ENCODE results near the gene MRTO4. TPM values are rescaled to one million over a fixed set of nuclear protein-coding genes. Genes with fewer than 3 reads are reported as not detected.
"Not testable (repeated sequence)": the region's sequence is repeated elsewhere in the genome, so short reads cannot be mapped to it uniquely, and the experiment has no call there.

The MRTO4 gene
- total and polyA plus RNA-seq, 2 experiments from 2014 or later, result 20.8 to 24.9 TPM

DNA sequence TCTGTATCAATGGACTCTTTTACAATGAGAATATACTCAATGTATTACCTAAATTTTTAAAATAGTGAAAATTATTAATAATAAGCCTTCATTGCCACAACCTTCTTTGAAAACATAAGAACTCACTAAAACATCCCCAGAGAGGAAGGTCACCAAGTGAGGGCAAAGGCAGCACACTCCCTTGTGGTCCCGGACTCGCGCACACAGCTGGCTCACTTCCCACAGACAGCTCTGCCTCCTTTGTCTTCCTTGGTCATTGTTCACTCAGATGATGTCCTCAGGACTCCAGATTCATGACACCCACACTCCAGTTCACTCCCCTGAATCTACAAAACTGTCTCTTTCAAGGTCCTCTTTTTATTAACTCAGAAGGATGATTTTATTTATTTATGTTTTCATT, 22.4 kb upstream of the MRTO4 start:
- H3K27ac ChIP-seq, result peak overlapping the region; percentile 43

DNA sequence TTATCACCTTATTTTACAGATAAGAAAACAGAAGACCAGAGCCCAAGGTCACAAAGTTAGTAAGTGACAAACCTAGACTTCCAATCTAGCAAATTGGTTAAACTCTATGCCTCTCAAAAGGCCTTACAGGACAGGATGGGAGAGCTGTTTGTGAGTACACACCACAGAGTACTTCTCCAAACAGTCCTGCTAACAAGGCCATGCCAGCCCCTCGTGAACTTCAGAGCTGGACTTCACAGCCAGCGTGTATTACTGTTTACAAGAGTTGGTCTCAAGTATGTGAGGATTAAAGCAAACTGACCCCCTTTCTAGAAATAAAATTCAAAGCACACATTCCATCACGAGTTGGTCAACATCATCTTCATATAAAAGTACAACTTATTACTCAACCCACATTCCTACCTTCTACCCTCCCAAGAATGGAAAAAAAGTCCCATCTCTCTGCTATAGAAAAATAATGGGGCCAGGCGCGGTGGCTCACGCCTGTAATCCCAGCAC, 21.7 kb upstream of the MRTO4 start:
- Histone ChIP-seq H3K4me1 (ENCODE audit: insufficient read depth) (peaks cover 7% of the 10 kb centered on the region), H3K9me2 (replicated peaks; ENCODE audit: insufficient read depth) (no peaks in the 10 kb centered on the region), H3K27me3 (no peaks in the 10 kb centered on the region), H3K79me2 (no peaks in the 10 kb centered on the region), H3K4me3 (no peak overlapping the region), H3K27ac (peak overlapping the region; percentile 43), H4K20me1 (ENCODE audit: insufficient read depth, poor library complexity, severe bottlenecking) (no peaks in the 10 kb centered on the region), H2AFZ (no peak overlapping the region), H3K9me3 (ENCODE audit: low read depth) (no peaks in the 10 kb centered on the region), H3K4me2 (no peak overlapping the region), H3K36me3 (replicated peaks; ENCODE audit: insufficient read depth, low read depth) (peaks cover 3% of the 10 kb centered on the region)
- TF ChIP-seq, protein P1, sequence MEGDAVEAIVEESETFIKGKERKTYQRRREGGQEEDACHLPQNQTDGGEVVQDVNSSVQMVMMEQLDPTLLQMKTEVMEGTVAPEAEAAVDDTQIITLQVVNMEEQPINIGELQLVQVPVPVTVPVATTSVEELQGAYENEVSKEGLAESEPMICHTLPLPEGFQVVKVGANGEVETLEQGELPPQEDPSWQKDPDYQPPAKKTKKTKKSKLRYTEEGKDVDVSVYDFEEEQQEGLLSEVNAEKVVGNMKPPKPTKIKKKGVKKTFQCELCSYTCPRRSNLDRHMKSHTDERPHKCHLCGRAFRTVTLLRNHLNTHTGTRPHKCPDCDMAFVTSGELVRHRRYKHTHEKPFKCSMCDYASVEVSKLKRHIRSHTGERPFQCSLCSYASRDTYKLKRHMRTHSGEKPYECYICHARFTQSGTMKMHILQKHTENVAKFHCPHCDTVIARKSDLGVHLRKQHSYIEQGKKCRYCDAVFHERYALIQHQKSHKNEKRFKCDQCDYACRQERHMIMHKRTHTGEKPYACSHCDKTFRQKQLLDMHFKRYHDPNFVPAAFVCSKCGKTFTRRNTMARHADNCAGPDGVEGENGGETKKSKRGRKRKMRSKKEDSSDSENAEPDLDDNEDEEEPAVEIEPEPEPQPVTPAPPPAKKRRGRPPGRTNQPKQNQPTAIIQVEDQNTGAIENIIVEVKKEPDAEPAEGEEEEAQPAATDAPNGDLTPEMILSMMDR (IDR thresholded peaks at IDR 0.05; ENCODE audit: poor library complexity), result no peak
- TF ChIP-seq EZH2phosphoT487 (IDR thresholded peaks at IDR 0.05; ENCODE audit: low read depth, severe bottlenecking, unreplicated experiment), result no peak
- no peak for TF ChIP-seq EZH2 (IDR thresholded peaks at IDR 0.05; ENCODE audit: borderline replicate concordance)
- 82% methylated on average over 6 of the region's 6 CpGs for WGBS (ENCODE audit: low lambda C conversion rate, missing lambda C conversion rate)
- no peak for DNase-seq (ENCODE audit: low spot score)

More for the DNA sequence above, 22.4 kb upstream of the MRTO4 start:
- DNase-seq (ENCODE audit: low spot score), result no peak
- no peaks in the 10 kb centered on the region for H4K20me1 ChIP-seq (ENCODE audit: insufficient read depth, poor library complexity, severe bottlenecking)
- H3K9me2 ChIP-seq (replicated peaks; ENCODE audit: insufficient read depth), result no peaks in the 10 kb centered on the region
- peaks cover 3% of the 10 kb centered on the region for H3K36me3 ChIP-seq (replicated peaks; ENCODE audit: insufficient read depth, low read depth)
- no peak overlapping the region for H2AFZ ChIP-seq
- H3K79me2 ChIP-seq, result no peaks in the 10 kb centered on the region
- WGBS (ENCODE audit: low lambda C conversion rate, missing lambda C conversion rate), result 93% methylated on average over 3 of the region's 3 CpGs
- H3K4me1 ChIP-seq (ENCODE audit: insufficient read depth), result peaks cover 7% of the 10 kb centered on the region
- TF ChIP-seq EZH2phosphoT487 (IDR thresholded peaks at IDR 0.05; ENCODE audit: low read depth, severe bottlenecking, unreplicated experiment), result no peak
- TF ChIP-seq EZH2 (IDR thresholded peaks at IDR 0.05; ENCODE audit: borderline replicate concordance), result no peak
- TF ChIP-seq, protein P1 (IDR thresholded peaks at IDR 0.05; ENCODE audit: poor library complexity), result no peak
- H3K4me3 ChIP-seq, result no peak overlapping the region
- H3K27me3 ChIP-seq, result no peaks in the 10 kb centered on the region
- H3K4me2 ChIP-seq, result no peak overlapping the region
- no peaks in the 10 kb centered on the region for H3K9me3 ChIP-seq (ENCODE audit: low read depth)

DNA sequence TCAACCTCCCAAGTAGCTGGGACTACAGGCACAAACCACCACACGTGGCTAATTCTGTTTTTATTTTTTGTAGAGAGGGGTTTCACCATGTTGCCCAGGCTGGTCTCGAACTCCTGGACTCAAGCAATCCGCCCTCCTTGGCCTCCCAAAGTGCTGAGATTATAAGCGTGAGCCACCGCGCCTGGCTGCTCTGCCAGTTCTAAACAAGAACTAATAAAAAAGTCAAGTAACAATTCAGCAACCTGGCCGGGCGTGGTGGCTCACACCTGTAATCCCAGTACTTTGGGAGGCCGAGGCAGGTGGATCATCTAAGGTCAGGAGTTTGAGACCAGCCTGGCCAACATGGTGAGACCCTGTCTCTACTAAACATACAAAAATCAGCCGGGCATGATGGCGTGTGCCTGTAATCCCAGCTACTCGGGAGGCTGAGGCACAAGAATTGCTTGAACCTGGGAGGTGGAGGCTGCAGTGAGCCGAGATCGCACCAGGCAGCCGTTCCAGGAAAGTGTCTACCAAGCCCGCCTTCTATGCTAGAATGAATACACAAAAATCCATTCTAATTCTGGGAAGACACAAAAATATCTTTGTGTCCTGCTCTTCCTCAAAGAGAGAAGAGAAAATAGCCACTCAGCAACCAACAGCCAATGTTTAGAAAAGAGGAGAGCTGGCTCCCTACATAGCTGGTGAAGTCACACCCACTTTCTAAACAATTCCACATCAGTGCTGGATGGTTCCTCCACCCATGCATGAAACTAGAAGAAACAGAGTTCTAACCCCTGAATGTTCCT, 19.7 kb upstream of the MRTO4 start:
- H3K4me1 ChIP-seq (ENCODE audit: insufficient read depth); DNase-seq (ENCODE audit: low spot score); H3K4me3 ChIP-seq; H4K20me1 ChIP-seq (ENCODE audit: insufficient read depth, poor library complexity, severe bottlenecking); H3K9me3 ChIP-seq (ENCODE audit: low read depth); H3K4me2 ChIP-seq; H3K9me2 ChIP-seq (replicated peaks; ENCODE audit: insufficient read depth); H3K27me3 ChIP-seq; H2AFZ ChIP-seq; H3K36me3 ChIP-seq (replicated peaks; ENCODE audit: insufficient read depth, low read depth); H3K79me2 ChIP-seq: not testable (repeated sequence)
- 93% methylated on average over 16 of the region's 16 CpGs for WGBS (ENCODE audit: low lambda C conversion rate, missing lambda C conversion rate)
- peak overlapping the region; percentile 23 for H3K27ac ChIP-seq

DNA sequence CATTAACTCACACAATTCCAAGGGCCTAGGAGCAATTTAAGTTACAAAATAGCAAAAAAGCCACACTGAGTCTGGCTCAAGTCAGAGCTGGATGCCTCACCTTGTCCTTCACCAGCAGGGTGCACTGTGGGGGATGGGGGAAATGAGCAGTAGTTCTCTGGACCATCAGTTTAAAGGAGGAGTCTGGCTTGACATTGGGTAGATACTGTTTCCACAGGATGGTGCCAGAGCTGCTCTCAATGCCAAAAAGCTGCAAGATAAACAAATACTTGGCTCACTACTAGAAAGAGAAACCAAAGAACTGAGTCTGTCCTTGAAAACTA, 19.1 kb upstream of the MRTO4 start:
- peak; percentile 26 for DNase-seq (ENCODE audit: low spot score)
- H3K4me1 ChIP-seq (ENCODE audit: insufficient read depth), result peaks cover 7% of the 10 kb centered on the region
- no peaks in the 10 kb centered on the region for H3K27me3 ChIP-seq
- H3K27ac ChIP-seq, result peak overlapping the region; percentile 23
- peaks cover 3% of the 10 kb centered on the region for H3K36me3 ChIP-seq (replicated peaks; ENCODE audit: insufficient read depth, low read depth)
- no peak overlapping the region for H3K4me2 ChIP-seq
- no peaks in the 10 kb centered on the region for H4K20me1 ChIP-seq (ENCODE audit: insufficient read depth, poor library complexity, severe bottlenecking)
- TF ChIP-seq, protein P1 (IDR thresholded peaks at IDR 0.05; ENCODE audit: poor library complexity), result peak; percentile 14
- no peak for TF ChIP-seq EZH2phosphoT487 (IDR thresholded peaks at IDR 0.05; ENCODE audit: low read depth, severe bottlenecking, unreplicated experiment)
- H2AFZ ChIP-seq, result no peak overlapping the region
- no peaks in the 10 kb centered on the region for H3K79me2 ChIP-seq
- no peaks in the 10 kb centered on the region for H3K9me3 ChIP-seq (ENCODE audit: low read depth)
- no peak overlapping the region for H3K4me3 ChIP-seq
- H3K9me2 ChIP-seq (replicated peaks; ENCODE audit: insufficient read depth), result no peaks in the 10 kb centered on the region
